ENCODE results near the gene CDC14A. TPM values are rescaled to one million over a fixed set of nuclear protein-coding genes. Genes with fewer than 3 reads are reported as not detected.
A peak's percentile ranks its signal among the peaks of the same experiment; 100 is the strongest.

Gene CDC14A
- total RNA-seq, 4 donors from 2014 or later = 9.0 to 32.4 (median 23.0) TPM

DNA sequence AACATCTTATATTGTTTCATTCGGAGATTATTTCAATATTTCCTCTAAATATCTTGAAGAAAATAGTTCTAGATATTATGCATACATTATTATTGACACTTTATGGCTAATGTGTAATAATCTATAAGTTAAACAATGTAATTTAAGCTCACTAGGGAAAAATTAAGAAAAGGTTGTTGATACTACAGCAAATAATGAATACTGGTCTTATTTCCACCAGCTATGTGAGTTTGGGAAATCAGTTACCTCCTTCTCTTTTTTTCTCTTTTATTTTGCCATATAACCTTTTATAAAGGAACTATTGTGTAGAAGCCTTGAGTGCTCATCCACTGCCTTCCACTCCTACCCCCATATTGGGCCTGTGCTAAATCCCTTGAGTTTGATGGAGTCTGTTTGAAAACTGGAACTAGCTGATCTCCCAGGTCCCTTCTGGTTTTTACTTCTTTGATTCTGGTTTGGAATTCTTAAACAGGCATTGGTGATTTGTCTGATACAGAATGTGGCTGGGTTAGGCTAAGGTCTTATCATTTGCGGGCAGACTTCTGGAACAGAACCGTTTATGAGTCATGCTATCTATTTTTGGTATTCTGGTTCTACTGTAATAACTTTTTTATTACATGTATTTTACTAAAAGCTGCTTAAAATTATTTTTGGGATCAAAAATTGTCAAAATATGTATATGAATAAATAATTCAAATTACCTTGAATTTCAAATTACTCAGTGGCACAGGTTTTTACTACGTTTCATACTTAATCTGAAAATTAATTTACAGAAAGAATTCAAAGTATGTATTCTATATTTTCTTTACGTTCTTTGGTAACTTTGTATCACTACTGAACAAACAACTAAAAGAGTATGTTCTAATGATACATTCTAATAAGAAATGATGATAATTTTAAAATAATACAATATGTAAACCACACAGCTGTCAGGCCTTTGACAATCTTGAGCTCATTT, 5.0 kb upstream of the CDC14A start:
- Histone ChIP-seq H3K27me3 (no peaks in the 10 kb centered on the region), H3K9me3 (no peaks in the 10 kb centered on the region), H3K27ac (no peak overlapping the region), H3K36me3 (no peaks in the 10 kb centered on the region), H3K4me3 (no peak overlapping the region), H3K4me1 (no peaks in the 10 kb centered on the region)
- TF ChIP-seq POLR2A (IDR thresholded peaks at IDR 0.05) = no peak
- TF ChIP-seq, protein P1, sequence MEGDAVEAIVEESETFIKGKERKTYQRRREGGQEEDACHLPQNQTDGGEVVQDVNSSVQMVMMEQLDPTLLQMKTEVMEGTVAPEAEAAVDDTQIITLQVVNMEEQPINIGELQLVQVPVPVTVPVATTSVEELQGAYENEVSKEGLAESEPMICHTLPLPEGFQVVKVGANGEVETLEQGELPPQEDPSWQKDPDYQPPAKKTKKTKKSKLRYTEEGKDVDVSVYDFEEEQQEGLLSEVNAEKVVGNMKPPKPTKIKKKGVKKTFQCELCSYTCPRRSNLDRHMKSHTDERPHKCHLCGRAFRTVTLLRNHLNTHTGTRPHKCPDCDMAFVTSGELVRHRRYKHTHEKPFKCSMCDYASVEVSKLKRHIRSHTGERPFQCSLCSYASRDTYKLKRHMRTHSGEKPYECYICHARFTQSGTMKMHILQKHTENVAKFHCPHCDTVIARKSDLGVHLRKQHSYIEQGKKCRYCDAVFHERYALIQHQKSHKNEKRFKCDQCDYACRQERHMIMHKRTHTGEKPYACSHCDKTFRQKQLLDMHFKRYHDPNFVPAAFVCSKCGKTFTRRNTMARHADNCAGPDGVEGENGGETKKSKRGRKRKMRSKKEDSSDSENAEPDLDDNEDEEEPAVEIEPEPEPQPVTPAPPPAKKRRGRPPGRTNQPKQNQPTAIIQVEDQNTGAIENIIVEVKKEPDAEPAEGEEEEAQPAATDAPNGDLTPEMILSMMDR (IDR thresholded peaks at IDR 0.05) = no peak
- DNase-seq = no peak
- intact Hi-C loops (cut with DNase I; ENCODE audit: low total_unique reads) = no loop called here

DNA sequence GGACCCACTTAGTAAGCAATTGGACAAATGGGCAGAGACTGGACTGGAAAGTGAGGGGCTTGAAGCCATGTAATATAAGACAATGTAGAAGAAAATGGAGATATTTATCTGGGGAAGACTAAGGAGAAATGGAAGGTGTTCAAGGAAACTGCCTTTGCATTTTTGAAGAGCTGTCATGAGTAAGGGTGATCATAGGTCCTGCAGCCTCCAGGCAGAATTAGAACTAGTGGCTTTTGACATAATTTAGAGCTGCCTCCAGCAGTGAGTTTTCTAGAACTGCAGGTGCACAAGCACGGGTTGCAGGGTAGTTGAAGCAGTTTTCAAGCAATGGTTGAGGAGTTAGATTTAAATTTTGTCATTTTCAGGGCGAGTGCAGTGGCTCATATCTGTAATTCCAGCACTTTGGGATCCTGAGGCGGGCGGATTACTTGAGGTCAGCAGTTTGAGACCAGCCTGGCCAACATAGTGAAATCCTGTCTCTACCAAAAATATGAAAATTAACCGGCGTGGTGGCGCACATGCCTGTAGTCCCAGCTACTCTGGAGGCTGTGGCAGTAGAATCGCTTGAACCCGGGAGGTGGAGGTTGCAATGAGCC, 3.7 kb upstream of the CDC14A start:
- H3K27ac ChIP-seq = no peak overlapping the region
- H3K4me3 ChIP-seq = no peak overlapping the region
- intact Hi-C loops (cut with DNase I; ENCODE audit: low total_unique reads) = no loop called here
- no peaks in the 10 kb centered on the region for H3K9me3 ChIP-seq
- H3K4me1 ChIP-seq = no peaks in the 10 kb centered on the region
- no peaks in the 10 kb centered on the region for H3K36me3 ChIP-seq
- DNase-seq = no peak
- TF ChIP-seq POLR2A (IDR thresholded peaks at IDR 0.05) = no peak
- TF ChIP-seq, protein P1 (IDR thresholded peaks at IDR 0.05) = no peak
- H3K27me3 ChIP-seq = no peaks in the 10 kb centered on the region

DNA sequence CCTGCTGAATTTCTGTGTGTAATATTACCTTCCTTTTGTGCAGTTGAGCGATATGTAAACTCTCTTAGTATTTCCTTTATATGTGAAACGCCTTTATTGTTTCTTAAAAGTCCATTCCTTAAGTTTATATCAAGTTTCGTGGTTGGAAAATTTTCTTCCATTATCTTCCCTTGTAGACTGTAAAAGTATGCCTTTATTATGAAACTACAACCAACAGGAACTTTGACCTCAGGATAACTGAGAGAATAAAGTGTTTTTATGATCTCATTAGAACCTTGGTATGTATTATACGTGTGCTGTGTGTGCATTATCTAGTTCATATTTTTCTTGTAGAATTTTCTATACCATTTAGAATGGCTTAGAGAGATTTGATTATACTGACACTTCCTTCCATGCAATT, 3.1 kb upstream of the CDC14A start:
- H3K4me1 ChIP-seq = no peaks in the 10 kb centered on the region
- intact Hi-C loops (cut with DNase I; ENCODE audit: low total_unique reads) = no loop called here
- H3K9me3 ChIP-seq = no peaks in the 10 kb centered on the region
- TF ChIP-seq, protein P1 (IDR thresholded peaks at IDR 0.05) = no peak
- TF ChIP-seq POLR2A (IDR thresholded peaks at IDR 0.05) = no peak
- H3K27me3 ChIP-seq = no peaks in the 10 kb centered on the region
- no peaks in the 10 kb centered on the region for H3K36me3 ChIP-seq
- H3K4me3 ChIP-seq = no peak overlapping the region
- DNase-seq = no peak
- H3K27ac ChIP-seq = no peak overlapping the region

DNA sequence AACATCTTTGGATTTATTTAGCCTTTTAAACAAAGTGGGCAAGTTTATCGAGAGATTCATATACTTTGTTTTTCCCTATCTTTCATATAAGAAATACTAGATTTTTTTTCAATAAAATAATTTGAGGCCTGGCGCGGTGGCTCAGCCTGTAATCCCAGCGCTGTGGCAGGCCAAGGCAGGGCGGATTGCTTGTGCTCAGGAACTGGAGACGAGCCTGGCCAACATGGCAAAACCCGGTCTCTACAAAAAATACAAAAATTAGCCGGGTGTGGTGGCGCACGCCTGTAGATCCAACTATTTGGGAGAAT, 1.6 kb upstream of the CDC14A start:
- H3K27ac ChIP-seq = peak overlapping the region; percentile 84 to 93
- no peak for TF ChIP-seq POLR2A (IDR thresholded peaks at IDR 0.05)
- TF ChIP-seq, protein P1 (IDR thresholded peaks at IDR 0.05) = no peak
- DNase-seq = no peak
- H3K27me3 ChIP-seq = no peaks in the 10 kb centered on the region
- intact Hi-C loops (cut with DNase I; ENCODE audit: low total_unique reads) = no loop called here
- peak overlapping the region; percentile 56 to 84 for H3K4me3 ChIP-seq
- H3K36me3 ChIP-seq = no peaks in the 10 kb centered on the region
- no peaks in the 10 kb centered on the region for H3K4me1 ChIP-seq
- H3K9me3 ChIP-seq = no peaks in the 10 kb centered on the region

Measured in uterus (tissue), 4 donors.